ENCODE data around the gene SCAF4. TPM values are rescaled to one million over a fixed set of nuclear protein-coding genes. Genes with fewer than 3 reads are reported as not detected.

Gene SCAF4
- total and polyA plus RNA-seq, 4 donors, result 7.1 to 11.1 (median 9.3) TPM

GRCh38 chr21:31667639-31668038 lies 64.3 kb downstream of the SCAF4 start:
- Histone ChIP-seq H3K4me1 (ENCODE audit: control insufficient read depth in 4 of 4, insufficient read depth in 4 of 4, low read length in 3 of 4) (peaks cover 0 to 24% (median 19%) of the 10 kb centered on the region in 4 donors), H3K9me3 (ENCODE audit: control insufficient read depth in 4 of 4, low read length in 3 of 4) (no peaks in the 10 kb centered on the region), H3K27me3 (ENCODE audit: control insufficient read depth in 4 of 4, insufficient read depth in 4 of 4, low read length in 3 of 4) (no peaks in the 10 kb centered on the region), H3K4me3 (ENCODE audit: low read depth in 1 of 3, low read length in 3 of 3) (no peak overlapping the region), H3K36me3 (ENCODE audit: control insufficient read depth in 4 of 4, insufficient read depth in 3 of 4, low read depth in 1 of 4, low read length in 3 of 4) (peaks cover 9 to 50% (median 40%) of the 10 kb centered on the region in 4 donors), H3K9ac (ENCODE audit: low read depth in 1 of 2, low read length in 2 of 2) (no peak overlapping the region), H3K27ac (ENCODE audit: low read depth in 1 of 2, low read length in 2 of 2) (no peak overlapping the region)
- no peak for DNase-seq (ENCODE audit: low spot score)
- TF ChIP-seq FOXA2 (IDR thresholded peaks at IDR 0.05), result no peak
- TF ChIP-seq REST (IDR thresholded peaks at IDR 0.05), result no peak
- TF ChIP-seq RXRA (IDR thresholded peaks at IDR 0.05), result no peak
- no peak for TF ChIP-seq FOXA1 (IDR thresholded peaks at IDR 0.05)
- TF ChIP-seq, protein P1, sequence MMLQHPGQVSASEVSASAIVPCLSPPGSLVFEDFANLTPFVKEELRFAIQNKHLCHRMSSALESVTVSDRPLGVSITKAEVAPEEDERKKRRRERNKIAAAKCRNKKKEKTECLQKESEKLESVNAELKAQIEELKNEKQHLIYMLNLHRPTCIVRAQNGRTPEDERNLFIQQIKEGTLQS (IDR thresholded peaks at IDR 0.05), result no peak
- TF ChIP-seq, protein P2, sequence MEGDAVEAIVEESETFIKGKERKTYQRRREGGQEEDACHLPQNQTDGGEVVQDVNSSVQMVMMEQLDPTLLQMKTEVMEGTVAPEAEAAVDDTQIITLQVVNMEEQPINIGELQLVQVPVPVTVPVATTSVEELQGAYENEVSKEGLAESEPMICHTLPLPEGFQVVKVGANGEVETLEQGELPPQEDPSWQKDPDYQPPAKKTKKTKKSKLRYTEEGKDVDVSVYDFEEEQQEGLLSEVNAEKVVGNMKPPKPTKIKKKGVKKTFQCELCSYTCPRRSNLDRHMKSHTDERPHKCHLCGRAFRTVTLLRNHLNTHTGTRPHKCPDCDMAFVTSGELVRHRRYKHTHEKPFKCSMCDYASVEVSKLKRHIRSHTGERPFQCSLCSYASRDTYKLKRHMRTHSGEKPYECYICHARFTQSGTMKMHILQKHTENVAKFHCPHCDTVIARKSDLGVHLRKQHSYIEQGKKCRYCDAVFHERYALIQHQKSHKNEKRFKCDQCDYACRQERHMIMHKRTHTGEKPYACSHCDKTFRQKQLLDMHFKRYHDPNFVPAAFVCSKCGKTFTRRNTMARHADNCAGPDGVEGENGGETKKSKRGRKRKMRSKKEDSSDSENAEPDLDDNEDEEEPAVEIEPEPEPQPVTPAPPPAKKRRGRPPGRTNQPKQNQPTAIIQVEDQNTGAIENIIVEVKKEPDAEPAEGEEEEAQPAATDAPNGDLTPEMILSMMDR (IDR thresholded peaks at IDR 0.05; ENCODE audit: low read depth, low read length, missing input control), result no peak
- no peak for TF ChIP-seq HNF4G (IDR thresholded peaks at IDR 0.05)

DNA sequence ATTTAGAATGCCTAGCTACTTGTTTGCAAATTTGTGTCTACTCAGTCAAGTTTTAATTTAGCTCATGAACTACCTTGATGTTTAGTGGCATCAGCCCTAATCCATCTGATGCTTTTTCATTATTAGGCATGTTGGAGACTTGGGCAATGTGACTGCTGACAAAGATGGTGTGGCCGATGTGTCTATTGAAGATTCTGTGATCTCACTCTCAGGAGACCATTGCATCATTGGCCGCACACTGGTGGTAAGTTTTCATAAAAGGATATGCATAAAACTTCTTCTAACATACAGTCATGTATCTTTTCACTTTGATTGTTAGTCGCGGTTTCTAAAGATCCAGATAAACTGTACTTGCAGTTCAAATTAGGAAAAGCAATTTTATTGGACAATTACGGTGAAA lies 64.8 kb downstream of the SCAF4 start:
- no peaks in the 10 kb centered on the region for H3K27me3 ChIP-seq (ENCODE audit: control insufficient read depth in 4 of 4, insufficient read depth in 4 of 4, low read length in 3 of 4)
- H3K9ac ChIP-seq (ENCODE audit: low read depth in 1 of 2, low read length in 2 of 2), result no peak overlapping the region
- peak overlapping the region in 1 of 2 donors; percentile 33 for H3K27ac ChIP-seq (ENCODE audit: low read depth in 1 of 2, low read length in 2 of 2)
- TF ChIP-seq SP1 (IDR thresholded peaks at IDR 0.05) (no peak), ZBTB33 (IDR thresholded peaks at IDR 0.05) (no peak), RAD21 (IDR thresholded peaks at IDR 0.05) (no peak), RXRA (IDR thresholded peaks at IDR 0.05) (no peak), TAF1 (conservative IDR thresholded peaks at IDR 0.05) (no peak), EGR1 (IDR thresholded peaks at IDR 0.05; ENCODE audit: low read depth in 2 of 2) (no peak), YY1 (IDR thresholded peaks at IDR 0.05) (no peak), JUND (IDR thresholded peaks at IDR 0.05) (no peak), REST (IDR thresholded peaks at IDR 0.05) (no peak), GABPA (IDR thresholded peaks at IDR 0.05 in 1 of 2, conservative IDR thresholded peaks at IDR 0.05 in 1 of 2) (no peak), FOXA1 (IDR thresholded peaks at IDR 0.05) (no peak), NR2F2 (IDR thresholded peaks at IDR 0.05) (no peak), HNF4G (IDR thresholded peaks at IDR 0.05) (no peak), FOXA2 (IDR thresholded peaks at IDR 0.05) (no peak), HNF4A (conservative IDR thresholded peaks at IDR 0.05) (no peak)
- TF ChIP-seq, protein P1 (IDR thresholded peaks at IDR 0.05), result no peak
- TF ChIP-seq, protein P2 (IDR thresholded peaks at IDR 0.05; ENCODE audit: low read depth, low read length, missing input control), result no peak
- TF ChIP-seq, protein P3, sequence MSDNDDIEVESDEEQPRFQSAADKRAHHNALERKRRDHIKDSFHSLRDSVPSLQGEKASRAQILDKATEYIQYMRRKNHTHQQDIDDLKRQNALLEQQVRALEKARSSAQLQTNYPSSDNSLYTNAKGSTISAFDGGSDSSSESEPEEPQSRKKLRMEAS (IDR thresholded peaks at IDR 0.05), result no peak
- no peaks in the 10 kb centered on the region for H3K9me3 ChIP-seq (ENCODE audit: control insufficient read depth in 4 of 4, low read length in 3 of 4)
- peaks cover 0 to 28% (median 21%) of the 10 kb centered on the region in 4 donors for H3K4me1 ChIP-seq (ENCODE audit: control insufficient read depth in 4 of 4, insufficient read depth in 4 of 4, low read length in 3 of 4)
- H3K4me3 ChIP-seq (ENCODE audit: low read depth in 1 of 3, low read length in 3 of 3), result no peak overlapping the region
- WGBS, result 89% methylated on average over 5 of the region's 5 CpGs
- H3K36me3 ChIP-seq (ENCODE audit: control insufficient read depth in 4 of 4, insufficient read depth in 3 of 4, low read depth in 1 of 4, low read length in 3 of 4), result peaks cover 9 to 49% (median 40%) of the 10 kb centered on the region in 4 donors
- DNase-seq (ENCODE audit: low spot score), result no peak
